Panc1 (cell line): Measurements from ENCODE around the gene HTRA3.

Source experiments
- POLR2AphosphoS5 ChIP-seq: IDR thresholded peaks from 2 replicates; pipeline ENCODE4 v1.6.1; 2012; ENCODE audit warnings: mild to moderate bottlenecking, low read depth, low read length, moderate library complexity
- TF ChIP-seq, protein P1 (sequence below): fragments of 450-650 bp; IDR thresholded peaks from 2 replicates; pipeline ENCODE4 v1.5.1; 2017; ENCODE audit warnings: mild to moderate bottlenecking

DNA sequence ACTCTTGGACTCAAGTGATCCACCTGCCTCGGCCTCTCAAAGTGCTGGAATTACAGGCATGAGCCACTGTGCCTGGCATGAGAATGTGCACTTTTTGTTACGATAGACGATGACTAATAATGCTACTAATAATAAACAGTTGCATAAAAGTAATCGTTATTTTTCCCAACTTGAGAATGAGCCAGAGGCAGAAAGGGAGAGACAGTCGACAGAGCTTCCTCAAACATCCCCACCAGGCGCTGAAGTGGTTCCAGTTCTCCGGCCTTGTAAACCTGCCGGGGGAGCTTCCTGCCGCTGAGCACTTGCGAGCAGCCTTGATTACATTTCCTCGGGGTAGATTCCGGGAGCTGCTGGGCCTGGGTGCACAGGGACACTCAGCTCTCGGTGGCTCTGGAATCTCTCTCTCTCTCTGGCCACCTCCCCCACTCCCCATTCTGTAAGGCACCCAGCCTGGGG, 8.9 kb upstream of the HTRA3 start:
- TF ChIP-seq, protein P1, sequence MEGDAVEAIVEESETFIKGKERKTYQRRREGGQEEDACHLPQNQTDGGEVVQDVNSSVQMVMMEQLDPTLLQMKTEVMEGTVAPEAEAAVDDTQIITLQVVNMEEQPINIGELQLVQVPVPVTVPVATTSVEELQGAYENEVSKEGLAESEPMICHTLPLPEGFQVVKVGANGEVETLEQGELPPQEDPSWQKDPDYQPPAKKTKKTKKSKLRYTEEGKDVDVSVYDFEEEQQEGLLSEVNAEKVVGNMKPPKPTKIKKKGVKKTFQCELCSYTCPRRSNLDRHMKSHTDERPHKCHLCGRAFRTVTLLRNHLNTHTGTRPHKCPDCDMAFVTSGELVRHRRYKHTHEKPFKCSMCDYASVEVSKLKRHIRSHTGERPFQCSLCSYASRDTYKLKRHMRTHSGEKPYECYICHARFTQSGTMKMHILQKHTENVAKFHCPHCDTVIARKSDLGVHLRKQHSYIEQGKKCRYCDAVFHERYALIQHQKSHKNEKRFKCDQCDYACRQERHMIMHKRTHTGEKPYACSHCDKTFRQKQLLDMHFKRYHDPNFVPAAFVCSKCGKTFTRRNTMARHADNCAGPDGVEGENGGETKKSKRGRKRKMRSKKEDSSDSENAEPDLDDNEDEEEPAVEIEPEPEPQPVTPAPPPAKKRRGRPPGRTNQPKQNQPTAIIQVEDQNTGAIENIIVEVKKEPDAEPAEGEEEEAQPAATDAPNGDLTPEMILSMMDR: no peak
- TF ChIP-seq POLR2AphosphoS5: no peak
